H9 (cell line): ENCODE data around the gene ZNF414. TPM values are rescaled to one million over a fixed set of nuclear protein-coding genes. Genes with fewer than 3 reads are reported as not detected.

Experiments
- DNase-seq: peaks from one replicate; pipeline ENCODE4 v3.0.0-alpha.2; 2017
- H2AFZ ChIP-seq: one replicate; pipeline ENCODE4 v1.6.1; 2013; ENCODE audit warnings: mild to moderate bottlenecking, low read length, control low read depth, moderate library complexity
- H2AK5ac ChIP-seq: 2 replicates; pipeline ENCODE4 v1.6.1; 2013; ENCODE audit warnings: low read length, control low read depth, mixed read lengths; ENCODE audit not compliant: insufficient read length
- H2BK120ac ChIP-seq: one replicate; pipeline ENCODE4 v1.6.1; 2013; ENCODE audit warnings: low read depth, mild to moderate bottlenecking, low read length, control low read depth, inconsistent platforms; ENCODE audit not compliant: poor library complexity, severe bottlenecking
- H2BK12ac ChIP-seq: 2 replicates; pipeline ENCODE4 v1.6.1; 2013; ENCODE audit warnings: low read length, control low read depth, mixed read lengths, low read depth; ENCODE audit not compliant: insufficient read length
- H2BK15ac ChIP-seq: 2 replicates; pipeline ENCODE4 v1.6.1; 2013; ENCODE audit warnings: low read depth, low read length, control low read depth
- H2BK20ac ChIP-seq: one replicate; pipeline ENCODE4 v1.6.1; 2013; ENCODE audit warnings: low read depth, mild to moderate bottlenecking, low read length, control low read depth, inconsistent platforms; ENCODE audit not compliant: poor library complexity, severe bottlenecking
- H2BK5ac ChIP-seq: 2 replicates; pipeline ENCODE4 v1.6.1; 2013; ENCODE audit warnings: low read length, control low read depth, mixed read lengths; ENCODE audit not compliant: insufficient read length
- H3K14ac ChIP-seq: 2 replicates; pipeline ENCODE4 v1.6.1; 2013; ENCODE audit warnings: low read length, control low read depth; ENCODE audit not compliant: insufficient read depth
- H3K18ac ChIP-seq: 2 replicates; pipeline ENCODE4 v1.6.1; 2013; ENCODE audit warnings: low read depth, mild to moderate bottlenecking, mixed read lengths, low read length, control low read depth; ENCODE audit not compliant: insufficient read length
- H3K23ac ChIP-seq: 2 replicates; pipeline ENCODE4 v1.6.1; 2013; ENCODE audit warnings: low read length, control low read depth, mixed read lengths, low read depth; ENCODE audit not compliant: insufficient read length
- H3K23me2 ChIP-seq: 2 replicates; pipeline ENCODE4 v1.6.1; 2013; ENCODE audit warnings: low read depth, mild to moderate bottlenecking, mixed read lengths, low read length, control low read depth; ENCODE audit not compliant: insufficient read length, poor library complexity, severe bottlenecking
- H3K27ac ChIP-seq: 2 replicates; pipeline ENCODE4 v1.5.1; 2013; ENCODE audit warnings: low read length, control low read depth, mixed read lengths, low read depth; ENCODE audit not compliant: insufficient read length
- H3K27me3 ChIP-seq: 2 replicates; pipeline ENCODE4 v1.6.1; 2013; ENCODE audit warnings: low read length, control low read depth, inconsistent platforms; ENCODE audit not compliant: insufficient read depth
- H3K4ac ChIP-seq: 2 replicates; pipeline ENCODE4 v1.6.1; 2013; ENCODE audit warnings: low read depth, mild to moderate bottlenecking, control low read depth, inconsistent platforms, low read length, moderate library complexity
- H3K4me1 ChIP-seq: 2 replicates; pipeline ENCODE4 v1.6.1; 2013; ENCODE audit warnings: low read length, control low read depth, inconsistent platforms; ENCODE audit not compliant: insufficient read depth
- H3K4me2 ChIP-seq: 2 replicates; pipeline ENCODE4 v1.6.1; 2013; ENCODE audit warnings: low read length, control low read depth, mixed read lengths; ENCODE audit not compliant: insufficient read length, insufficient read depth
- H3K56ac ChIP-seq: 2 replicates; pipeline ENCODE4 v1.6.1; 2013; ENCODE audit warnings: low read depth, mild to moderate bottlenecking, mixed read lengths, low read length, control low read depth; ENCODE audit not compliant: insufficient read length
- H3K79me1 ChIP-seq: 2 replicates; pipeline ENCODE4 v1.6.1; 2013; ENCODE audit warnings: low read depth, mild to moderate bottlenecking, moderate library complexity, low read length, control low read depth, inconsistent platforms; ENCODE audit not compliant: insufficient read depth, poor library complexity, severe bottlenecking
- H3K79me2 ChIP-seq: 2 replicates; pipeline ENCODE4 v1.6.1; 2013; ENCODE audit warnings: low read length, control low read depth, inconsistent platforms; ENCODE audit not compliant: insufficient read depth
- H3K9ac ChIP-seq: 2 replicates; pipeline ENCODE4 v1.6.1; 2013; ENCODE audit warnings: low read length, control low read depth, mixed read lengths; ENCODE audit not compliant: insufficient read length; ENCODE audit errors: extremely low read depth
- H3K9me3 ChIP-seq: one replicate; pipeline ENCODE4 v1.6.1; 2013; ENCODE audit warnings: low read depth, low read length, inconsistent platforms; ENCODE audit not compliant: control insufficient read depth
- H3T11ph ChIP-seq: one replicate; pipeline ENCODE4 v1.6.1; 2013; ENCODE audit warnings: mild to moderate bottlenecking, low read length, control low read depth, inconsistent platforms
- H4K20me1 ChIP-seq: one replicate; pipeline ENCODE4 v1.6.1; 2013; ENCODE audit not compliant: control insufficient read depth, insufficient read length, insufficient read depth
- H4K5ac ChIP-seq: 2 replicates; pipeline ENCODE4 v1.6.1; 2013; ENCODE audit warnings: low read depth, mild to moderate bottlenecking, mixed read lengths, low read length, control low read depth; ENCODE audit not compliant: insufficient read length
- H4K8ac ChIP-seq: replicated peaks from 2 replicates; pipeline ENCODE4 v1.6.1; 2013; ENCODE audit warnings: low read length, control low read depth, mixed read lengths, low read depth; ENCODE audit not compliant: insufficient read length
- H4K91ac ChIP-seq: 2 replicates; pipeline ENCODE4 v1.6.1; 2013; ENCODE audit warnings: low read depth, mild to moderate bottlenecking, moderate library complexity, mixed read lengths, low read length, control low read depth; ENCODE audit not compliant: insufficient read length
- H3K27ac Mint-ChIP-seq, 3 experiments: 2 replicates in 2 of 3; 3 replicates in 1 of 3; pipeline ENCODE4 v1.8.0; 2020 to 2021; ENCODE audit warnings: mixed read lengths in 3 of 3, mild to moderate bottlenecking in 1 of 3, moderate library complexity in 1 of 3
- H3K27me3 Mint-ChIP-seq: 2 replicates; pipeline ENCODE4 v1.8.0; 2021; ENCODE audit warnings: low read depth, mild to moderate bottlenecking, moderate library complexity, mixed read lengths
- H3K36me3 Mint-ChIP-seq, 3 experiments: 2 replicates in 2 of 3; 3 replicates in 1 of 3; pipeline ENCODE4 v1.8.0; 2020 to 2021; ENCODE audit warnings: low read depth in 3 of 3, mixed read lengths in 3 of 3; ENCODE audit not compliant: insufficient read depth in 1 of 3
- H3K4me1 Mint-ChIP-seq, 2 experiments: 2 replicates each; pipeline ENCODE4 v1.8.0; 2020; ENCODE audit warnings: mixed read lengths in 2 of 2
- H3K4me3 Mint-ChIP-seq, 2 experiments: 2 replicates in 1 of 2; 3 replicates in 1 of 2; pipeline ENCODE4 v1.8.0; 2020 to 2021; ENCODE audit warnings: mild to moderate bottlenecking in 2 of 2, mixed read lengths in 2 of 2, moderate library complexity in 1 of 2
- H3K9me3 Mint-ChIP-seq, 2 experiments: 2 replicates in 1 of 2; 3 replicates in 1 of 2; pipeline ENCODE4 v1.8.0; 2020; ENCODE audit warnings: mild to moderate bottlenecking in 2 of 2, mixed read lengths in 2 of 2, moderate library complexity in 1 of 2
- WGBS: extraction: QIAGEN DNeasy Blood & Tissue Kit; methylation state at CpG from one replicate; pipeline ENCODE4 v1.1.7; 2013; ENCODE audit warnings: missing lambda C conversion rate, low lambda C conversion rate, mixed read lengths; ENCODE audit not compliant: insufficient read length; ENCODE audit errors: extremely low coverage; 5-methylcytosine and 5-hydroxymethylcytosine counted together
- total RNA-seq: library from RNA; stranded (reverse); gene quantifications from 2 replicates; pipeline ENCODE4 v1.2.1, GENCODE V29; 2021
- TF ChIP-seq, protein P1 (sequence below): fragments of 200-600 bp; sonication (generic); conservative IDR thresholded peaks from 3 replicates; pipeline ENCODE4 v1.8.0; 2021; ENCODE audit warnings: antibody characterized with exemption, mild to moderate bottlenecking

The ZNF414 gene
- total RNA-seq, 1 experiment from 2014 or later: 29.3 TPM

DNA sequence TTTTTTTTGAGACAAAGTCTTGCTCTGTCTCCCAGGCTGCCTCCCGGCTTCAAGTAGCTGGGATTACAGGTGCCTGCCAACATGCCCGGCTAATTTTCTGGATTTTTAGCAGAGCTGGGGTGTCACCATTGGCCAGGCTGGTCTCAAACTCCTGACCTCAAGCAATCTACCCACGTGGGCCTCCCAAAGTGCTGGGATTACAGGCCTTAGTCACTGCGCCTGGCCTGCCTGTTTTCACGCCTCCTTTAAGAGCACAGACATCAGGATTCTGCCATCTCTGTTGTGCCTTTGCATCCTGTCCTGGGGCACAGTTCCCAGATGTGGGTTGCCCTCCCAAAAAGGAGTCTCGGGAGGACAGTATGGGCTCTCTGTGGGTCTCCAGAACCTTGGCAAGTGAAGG, 9.0 kb downstream of the ZNF414 start:
- Histone ChIP-seq H3K56ac (no peak overlapping the region), H3T11ph (no peak overlapping the region), H2AK5ac (no peak overlapping the region), H3K4me1 (no peaks in the 10 kb centered on the region), H2BK12ac (no peak overlapping the region), H4K8ac (no peak overlapping the region), H4K20me1 (no peaks in the 10 kb centered on the region), H3K18ac (no peak overlapping the region), H3K79me2 (no peaks in the 10 kb centered on the region), H2BK5ac (no peak overlapping the region), H2AFZ (no peak overlapping the region), H3K4me2 (no peak overlapping the region), H3K27ac (no peak overlapping the region), H4K91ac (no peak overlapping the region), H3K23ac (no peak overlapping the region), H4K5ac (no peak overlapping the region), H3K23me2 (peaks cover 5% of the 10 kb centered on the region), H3K4ac (no peak overlapping the region), H3K79me1 (no peaks in the 10 kb centered on the region), H3K14ac (no peak overlapping the region), H2BK15ac (no peak overlapping the region), H3K9ac (no peak overlapping the region), H3K27me3 (no peaks in the 10 kb centered on the region), H2BK120ac (no peak overlapping the region), H2BK20ac (no peak overlapping the region), H3K9me3 (no peaks in the 10 kb centered on the region)
- H3K4me3 Mint-ChIP-seq: peak overlapping the region; percentile 56 to 73
- no CpG with 5 or more reads among the region's 6 CpGs for WGBS
- H3K27ac Mint-ChIP-seq: peak overlapping the region in 1 of 3 experiments; percentile 85; a peak in 1 of 7 replicates
- peaks cover 0 to 3% (median 0%) of the 10 kb centered on the region in 3 experiments; a peak in 3 of 7 replicates for H3K36me3 Mint-ChIP-seq
- no peak for DNase-seq
- no peaks in the 10 kb centered on the region for H3K9me3 Mint-ChIP-seq
- peaks cover 3% of the 10 kb centered on the region for H3K27me3 Mint-ChIP-seq
- TF ChIP-seq, protein P1, sequence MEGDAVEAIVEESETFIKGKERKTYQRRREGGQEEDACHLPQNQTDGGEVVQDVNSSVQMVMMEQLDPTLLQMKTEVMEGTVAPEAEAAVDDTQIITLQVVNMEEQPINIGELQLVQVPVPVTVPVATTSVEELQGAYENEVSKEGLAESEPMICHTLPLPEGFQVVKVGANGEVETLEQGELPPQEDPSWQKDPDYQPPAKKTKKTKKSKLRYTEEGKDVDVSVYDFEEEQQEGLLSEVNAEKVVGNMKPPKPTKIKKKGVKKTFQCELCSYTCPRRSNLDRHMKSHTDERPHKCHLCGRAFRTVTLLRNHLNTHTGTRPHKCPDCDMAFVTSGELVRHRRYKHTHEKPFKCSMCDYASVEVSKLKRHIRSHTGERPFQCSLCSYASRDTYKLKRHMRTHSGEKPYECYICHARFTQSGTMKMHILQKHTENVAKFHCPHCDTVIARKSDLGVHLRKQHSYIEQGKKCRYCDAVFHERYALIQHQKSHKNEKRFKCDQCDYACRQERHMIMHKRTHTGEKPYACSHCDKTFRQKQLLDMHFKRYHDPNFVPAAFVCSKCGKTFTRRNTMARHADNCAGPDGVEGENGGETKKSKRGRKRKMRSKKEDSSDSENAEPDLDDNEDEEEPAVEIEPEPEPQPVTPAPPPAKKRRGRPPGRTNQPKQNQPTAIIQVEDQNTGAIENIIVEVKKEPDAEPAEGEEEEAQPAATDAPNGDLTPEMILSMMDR: no peak
- H3K4me1 Mint-ChIP-seq: peaks cover 13 to 26% of the 10 kb centered on the region in 2 experiments
